Embryonic facial prominence (tissue), 1 donor: Measurements from ENCODE around the gene GPALPP1.
"Not testable (repeated sequence)": the region's sequence is repeated elsewhere in the genome, so short reads cannot be mapped to it uniquely, and the experiment has no call there.

ENCODE experiments used
- DNase-seq: peaks from one replicate; pipeline ENCODE4 v3.0.0-alpha.2; 2016; ENCODE audit errors: extremely low spot score

The GPALPP1 gene

DNA sequence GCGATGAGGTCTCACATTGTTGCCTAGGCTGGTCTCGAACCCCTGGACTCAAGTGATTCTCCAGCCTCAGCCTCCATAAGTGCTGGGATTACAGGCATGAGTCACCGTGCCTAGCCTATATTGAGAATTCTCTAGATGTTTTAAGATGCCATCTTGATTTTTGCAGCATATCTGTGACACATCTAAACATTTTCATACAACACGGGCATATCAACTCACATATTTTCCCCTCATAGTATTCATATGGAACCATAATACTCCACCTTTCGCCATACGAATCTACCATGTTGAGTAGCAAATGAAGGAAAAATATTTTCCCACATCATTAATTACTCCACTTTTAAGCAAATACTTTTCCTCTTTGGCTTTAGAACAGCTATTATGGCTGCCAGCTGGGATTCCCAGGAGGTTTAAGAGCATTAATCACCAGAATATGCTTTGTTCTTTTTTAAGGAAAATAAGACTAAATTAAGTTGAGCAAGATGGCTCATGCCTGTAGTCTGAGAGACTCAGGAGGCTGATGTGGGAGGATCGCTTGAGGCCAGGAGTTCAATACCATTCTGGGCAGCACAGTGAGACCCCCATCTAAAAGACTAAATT, 74.0 kb downstream of the GPALPP1 start:
- DNase-seq = no peak

DNA sequence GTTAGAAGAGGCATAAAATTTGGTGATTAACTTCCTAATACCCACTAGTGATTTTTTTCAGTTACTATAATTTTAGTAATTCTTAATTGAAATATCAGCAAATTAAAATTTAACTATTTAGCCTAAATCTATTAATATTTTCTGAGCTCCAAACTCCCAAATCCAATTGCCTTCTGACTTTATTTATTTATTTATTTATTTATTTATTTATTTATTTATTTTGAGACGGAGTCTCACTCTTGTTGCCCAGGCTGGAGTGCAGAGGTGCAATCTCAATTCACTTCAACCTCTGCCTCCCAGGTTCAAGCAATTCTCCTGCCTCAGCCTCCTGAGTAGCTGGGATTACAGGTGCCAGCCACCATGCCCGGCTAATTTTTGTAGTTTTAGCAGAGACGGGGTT, 74.6 kb downstream of the GPALPP1 start:
- DNase-seq = not testable (repeated sequence)

DNA sequence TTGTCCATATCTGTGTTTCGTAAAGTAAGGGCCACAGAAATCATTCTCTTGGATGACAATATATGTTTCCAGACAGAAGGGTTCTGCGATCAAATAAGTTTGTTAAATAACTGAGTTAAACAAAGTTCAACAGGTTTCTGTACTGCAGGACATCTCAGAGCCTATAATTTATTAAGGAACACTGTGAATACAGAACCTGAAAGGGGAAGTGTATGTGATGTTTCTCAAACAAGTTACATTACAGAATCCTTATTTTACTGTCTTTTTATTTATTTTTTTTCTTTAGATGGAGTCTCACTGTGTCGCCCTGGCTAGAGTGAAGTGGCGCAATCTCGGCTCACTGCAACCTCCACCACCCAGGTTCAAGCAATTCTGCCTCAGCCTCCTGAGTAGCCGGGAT, 75.6 kb downstream of the GPALPP1 start:
- DNase-seq = no peak

DNA sequence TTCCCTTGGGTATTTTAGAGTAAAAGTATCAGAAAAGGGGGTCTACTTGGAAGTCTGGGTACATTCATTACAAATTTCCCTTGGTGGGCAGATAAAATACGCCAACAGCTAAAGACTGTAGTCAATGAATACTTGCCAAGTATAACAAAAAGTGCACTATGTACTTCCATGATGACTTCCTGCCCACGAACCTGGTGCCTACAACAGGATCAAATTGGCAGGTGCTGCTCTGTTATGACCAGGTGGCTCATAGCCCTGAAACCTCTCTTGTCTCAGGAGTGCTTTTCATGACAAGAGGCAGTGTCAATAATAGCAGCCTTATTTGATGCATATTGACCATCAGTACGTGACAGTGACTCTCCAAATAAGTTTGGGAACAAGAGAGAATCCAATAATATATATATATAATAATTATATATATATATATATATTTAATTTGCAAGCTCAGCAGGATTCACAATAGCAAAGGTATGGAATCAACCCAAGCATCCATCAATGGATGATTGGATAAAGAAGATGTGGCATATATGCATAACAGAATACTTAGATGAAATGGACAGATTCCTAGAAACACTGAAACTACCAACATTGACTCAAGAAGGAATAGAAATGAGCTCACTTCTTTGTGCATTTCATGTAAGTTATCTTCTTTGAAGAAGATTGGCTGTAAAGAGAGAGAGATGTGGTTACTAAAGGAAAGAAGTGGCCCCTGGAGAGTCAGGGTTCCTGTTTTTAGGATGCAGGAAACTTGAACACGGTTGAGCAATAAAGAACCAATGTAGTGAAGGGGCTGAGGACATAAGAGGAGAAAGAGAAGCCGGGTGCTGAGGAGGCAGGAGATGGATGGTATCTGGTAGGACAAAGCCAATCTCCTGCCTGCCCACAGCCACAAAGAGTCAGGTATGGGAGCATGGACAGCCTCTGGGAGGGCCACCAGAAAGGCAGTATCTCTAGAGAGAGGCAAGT, 79.0 kb downstream of the GPALPP1 start:
- DNase-seq = no peak

DNA sequence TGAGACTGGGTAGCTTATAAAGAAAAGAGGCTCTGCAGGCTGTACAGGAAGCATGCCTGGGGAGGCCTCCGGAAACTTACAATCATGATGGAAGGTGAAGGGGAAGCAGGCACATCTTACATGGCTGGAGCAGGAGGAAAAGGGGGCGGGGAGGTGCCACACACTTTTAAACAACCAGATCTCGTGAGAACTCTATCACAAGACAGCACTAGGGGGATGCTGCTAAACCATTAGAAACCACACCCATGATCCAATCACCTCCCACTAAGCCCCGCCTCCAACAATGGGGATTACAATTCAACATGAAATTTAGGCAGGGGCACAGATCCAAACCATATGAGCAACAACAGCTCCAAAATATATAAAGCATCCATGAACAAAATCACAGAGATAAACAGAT, 84.5 kb downstream of the GPALPP1 start:
- no peak for DNase-seq

DNA sequence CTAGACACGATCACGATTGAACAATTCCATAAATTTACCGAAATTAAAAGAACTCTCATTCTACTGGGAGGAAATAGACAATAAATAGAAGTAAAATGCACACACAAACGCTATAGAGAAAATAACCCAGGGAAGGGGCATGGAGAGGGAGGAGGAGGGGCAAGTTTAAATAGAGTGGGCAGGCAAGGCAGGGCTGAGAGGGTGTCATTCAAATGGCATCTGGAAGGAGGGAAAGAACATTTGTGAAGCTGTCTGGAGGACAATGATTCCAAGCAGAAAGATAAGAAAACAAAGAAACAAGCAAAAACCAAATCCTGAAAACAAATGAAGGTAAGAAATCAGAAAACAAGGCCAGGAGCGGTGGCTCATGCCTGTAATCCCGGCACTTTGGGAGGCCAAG, 85.4 kb downstream of the GPALPP1 start:
- DNase-seq = no peak

DNA sequence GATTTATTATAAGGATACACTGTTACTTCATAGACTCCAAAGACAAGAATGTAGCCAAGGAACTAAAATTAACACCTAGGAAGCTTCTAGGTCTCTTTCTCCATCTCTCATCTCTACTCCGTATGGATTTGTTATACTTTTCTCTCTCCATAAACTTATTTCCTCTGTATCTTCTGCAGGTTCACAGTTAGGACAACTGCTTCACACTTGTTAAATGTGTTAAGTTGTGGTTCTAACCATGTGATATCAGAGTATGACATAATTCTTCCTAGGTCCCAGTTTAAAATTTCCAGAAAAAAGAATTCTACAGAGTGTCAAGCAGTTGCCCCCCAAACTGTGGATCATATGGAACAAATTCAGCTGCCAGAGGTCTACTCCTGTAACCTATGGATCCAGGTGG, 88.7 kb downstream of the GPALPP1 start:
- DNase-seq = no peak
